Activated CD4-positive, alpha-beta memory T cell treated with anti-CD3 and anti-CD28 coated beads for 36 hours (primary cell): Measurements from ENCODE around the gene RHOB. TPM values are rescaled to one million over a fixed set of nuclear protein-coding genes. Genes with fewer than 3 reads are reported as not detected.

Source experiments
- CTCF ChIA-PET: fragments of 350-600 bp; sonication (Branson Sonifier 250); formaldehyde crosslinking; loops from one replicate; lab custom pipeline; 2021; ENCODE audit warnings: antibody characterized with exemption, inconsistent platforms; lab: Charles Lee
- POLR2A ChIA-PET: fragments of 350-600 bp; sonication (Branson Sonifier 250); formaldehyde crosslinking; loops from one replicate; lab custom pipeline; 2021; ENCODE audit warnings: antibody characterized with exemption; lab: Charles Lee
- DNase-seq: peaks from one replicate; pipeline ENCODE4 v3.0.0-alpha.2; 2020
- H3K27ac Mint-ChIP-seq: one replicate; pipeline ENCODE4 v1.8.0; 2021; ENCODE audit warnings: mixed read lengths
- H3K27me3 Mint-ChIP-seq: one replicate; pipeline ENCODE4 v1.8.0; 2021; ENCODE audit warnings: mixed read lengths
- H3K36me3 Mint-ChIP-seq: one replicate; pipeline ENCODE4 v1.8.0; 2021; ENCODE audit warnings: mixed read lengths
- H3K4me1 Mint-ChIP-seq: one replicate; pipeline ENCODE4 v1.8.0; 2021; ENCODE audit warnings: low read depth, mixed read lengths
- H3K4me3 Mint-ChIP-seq: one replicate; pipeline ENCODE4 v1.8.0; 2021; ENCODE audit warnings: mild to moderate bottlenecking, mixed read lengths
- H3K9me3 Mint-ChIP-seq: one replicate; pipeline ENCODE4 v1.8.0; 2021; ENCODE audit warnings: mixed read lengths
- intact Hi-C: fragments of 100-400 bp; cut with micrococcal nuclease; formaldehyde crosslinking; loops from one replicate; pipeline ENCODE4 v1.15.1; 2023
- total RNA-seq, 2 experiments: library from RNA; stranded (reverse); gene quantifications; one replicate each; pipeline ENCODE4 v1.2.3, GENCODE V29; 2021

The RHOB gene
- total RNA-seq, 2 experiments from 2014 or later, result 31.6 to 33.6 TPM

GRCh38 chr2:20439193-20439475 lies 7.7 kb upstream of the RHOB start:
- peak; percentile 3 for DNase-seq
- no peaks in the 10 kb centered on the region for H3K36me3 Mint-ChIP-seq
- POLR2A ChIA-PET, result interaction anchor here (0.5 to 0.6 kb wide), 2 partner anchors 9 to 94 kb away, joined by 3 read pairs; no protein-coding TSS in a partner anchor
- peaks cover 2% of the 10 kb centered on the region for H3K4me1 Mint-ChIP-seq
- H3K27me3 Mint-ChIP-seq, result peaks cover 14% of the 10 kb centered on the region
- no peaks in the 10 kb centered on the region for H3K9me3 Mint-ChIP-seq
- CTCF ChIA-PET, result interaction anchor here (0.7 to 5.3 kb wide), 5 partner anchors 28 to 211 kb away, joined by 4 to 60 read pairs (median 27); partner anchors contain the start of gene HS1BP3
- no peak overlapping the region for H3K4me3 Mint-ChIP-seq
- intact Hi-C loops, result no loop called here
- H3K27ac Mint-ChIP-seq, result no peak overlapping the region

DNA sequence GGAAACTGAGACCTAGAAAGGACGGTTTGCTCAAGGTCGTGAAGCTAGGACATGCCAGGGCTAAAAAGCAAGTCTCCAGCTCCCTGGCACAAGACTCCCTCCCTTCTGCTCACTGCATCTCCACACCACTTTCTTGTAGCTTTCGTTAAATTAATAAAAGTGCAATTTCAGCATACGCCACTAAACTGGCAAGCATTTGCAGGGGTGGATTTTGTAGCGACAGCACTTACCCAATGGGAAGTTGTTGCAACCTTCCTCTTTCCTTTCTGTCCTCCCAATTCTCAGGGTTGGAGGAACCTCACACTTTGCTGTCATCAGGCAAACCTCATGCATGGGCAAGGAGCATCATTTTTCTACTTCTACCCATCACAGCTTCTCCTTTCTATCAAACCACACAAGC lies 7.4 kb upstream of the RHOB start:
- Mint-ChIP-seq H3K36me3 (no peaks in the 10 kb centered on the region), H3K4me3 (no peak overlapping the region), H3K27ac (no peak overlapping the region), H3K27me3 (peaks cover 14% of the 10 kb centered on the region), H3K4me1 (peaks cover 2% of the 10 kb centered on the region), H3K9me3 (no peaks in the 10 kb centered on the region)
- ChIA-PET CTCF (interaction anchor here (0.7 to 5.3 kb wide), 7 partner anchors 23 to 524 kb away, joined by 3 to 60 read pairs (median 5); partner anchors contain the start of gene HS1BP3), POLR2A (interaction anchor here (0.5 to 0.6 kb wide), 2 partner anchors 9 to 95 kb away, joined by 3 read pairs; no protein-coding TSS in a partner anchor)
- intact Hi-C loops, result no loop called here
- peak; percentile 3 for DNase-seq

- Mint-ChIP-seq H3K9me3 (no peaks in the 10 kb centered on the region), H3K4me3 (no peak overlapping the region), H3K27me3 (peaks cover 14% of the 10 kb centered on the region), H3K4me1 (peaks cover 2% of the 10 kb centered on the region), H3K36me3 (no peaks in the 10 kb centered on the region), H3K27ac (no peak overlapping the region)
- ChIA-PET POLR2A (interaction anchor here (0.6 kb wide), 1 partner anchor 10 kb away, joined by 3 read pairs; no protein-coding TSS in a partner anchor), CTCF (interaction anchor here (0.6 to 5.3 kb wide), 13 partner anchors 9 to 695 kb away, joined by 3 to 60 read pairs (median 5); partner anchors contain the start of gene HS1BP3)
- intact Hi-C loops, result no loop called here
- DNase-seq, result peak; percentile 7
Observed at GRCh38 chr2:20440001-20440560, 6.8 kb upstream of the RHOB start.

- ChIA-PET POLR2A (interaction anchor here (0.8 kb wide), 1 partner anchor 199 kb away, joined by 6 read pairs; no protein-coding TSS in a partner anchor), CTCF (interaction anchor here (0.8 to 6.1 kb wide), 9 partner anchors 9 to 517 kb away, joined by 3 to 144 read pairs (median 8); partner anchors contain the start of gene HS1BP3)
- intact Hi-C loops, result loop anchor here (1.0 kb wide), 2 partner anchors 192 to 199 kb away; no protein-coding TSS in a partner anchor
- peak; percentile 6 for DNase-seq
- Mint-ChIP-seq H3K4me3 (no peak overlapping the region), H3K9me3 (no peaks in the 10 kb centered on the region), H3K27ac (no peak overlapping the region), H3K36me3 (no peaks in the 10 kb centered on the region), H3K27me3 (peaks cover 9% of the 10 kb centered on the region), H3K4me1 (peaks cover 10% of the 10 kb centered on the region)
Observed at GRCh38 chr2:20443276-20443920, 3.5 kb upstream of the RHOB start.

DNA sequence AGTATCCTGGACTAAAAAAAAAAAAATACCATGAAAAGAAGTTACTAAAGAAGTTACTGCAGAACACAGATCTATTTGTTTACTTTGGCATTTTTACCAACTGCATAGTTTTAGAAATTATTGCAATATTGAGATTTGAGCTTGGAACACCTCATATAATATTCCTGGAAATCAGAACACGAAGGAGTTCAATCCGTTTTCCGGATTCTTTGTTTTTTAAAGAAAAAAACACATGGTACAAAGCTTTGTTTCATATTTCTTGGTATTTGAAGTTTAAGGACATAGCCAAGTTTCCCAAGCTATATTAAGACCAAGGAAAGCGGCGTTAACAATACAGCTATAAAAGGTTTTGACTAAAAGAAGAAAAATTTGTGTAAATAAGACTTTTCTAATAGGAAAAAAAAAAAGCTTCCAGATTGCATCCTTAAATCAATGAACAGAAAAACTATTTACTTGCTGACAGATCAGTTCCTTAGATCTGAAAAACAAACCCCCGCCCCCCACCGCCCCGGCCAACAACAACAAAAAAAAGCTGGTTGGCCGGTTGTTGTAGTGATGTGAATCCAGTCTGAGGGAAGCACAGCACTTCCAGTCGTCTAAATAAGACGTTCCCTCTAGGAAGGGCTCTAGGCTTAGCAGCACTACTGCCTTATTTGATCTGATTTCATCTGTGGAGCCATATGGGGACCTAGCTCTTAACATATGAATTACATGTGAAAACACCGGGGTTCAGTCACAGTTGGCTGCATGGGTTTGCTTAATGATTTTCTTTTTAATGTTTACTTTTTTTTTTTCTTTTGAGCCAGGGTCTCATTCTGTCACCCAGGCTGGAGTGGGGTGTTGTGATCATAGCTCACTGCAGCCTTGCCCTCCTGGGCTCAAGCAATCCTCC lies 2.5 kb upstream of the RHOB start:
- no peaks in the 10 kb centered on the region for H3K9me3 Mint-ChIP-seq
- peaks cover 8% of the 10 kb centered on the region for H3K27me3 Mint-ChIP-seq
- no peak overlapping the region for H3K27ac Mint-ChIP-seq
- POLR2A ChIA-PET, result interaction anchor here (0.8 kb wide), 1 partner anchor 198 kb away, joined by 6 read pairs; no protein-coding TSS in a partner anchor
- intact Hi-C loops, result no loop called here
- no peak for DNase-seq
- H3K4me1 Mint-ChIP-seq, result peaks cover 10% of the 10 kb centered on the region
- no peak overlapping the region for H3K4me3 Mint-ChIP-seq
- CTCF ChIA-PET, result interaction anchor here (0.6 to 6.1 kb wide), 16 partner anchors 8 to 516 kb away, joined by 3 to 144 read pairs (median 4); partner anchors contain the start of gene HS1BP3
- H3K36me3 Mint-ChIP-seq, result peaks cover under 1% of the 10 kb centered on the region

- intact Hi-C loops, result no loop called here
- Mint-ChIP-seq H3K27me3 (peaks cover 8% of the 10 kb centered on the region), H3K36me3 (peaks cover 2% of the 10 kb centered on the region), H3K4me3 (no peak overlapping the region), H3K4me1 (peaks cover 10% of the 10 kb centered on the region), H3K9me3 (no peaks in the 10 kb centered on the region), H3K27ac (no peak overlapping the region)
- ChIA-PET POLR2A (no interaction called here), CTCF (interaction anchor here (1.7 to 6.1 kb wide), 5 partner anchors 33 to 206 kb away, joined by 8 to 144 read pairs (median 17); partner anchors contain the start of gene HS1BP3)
- peak; percentile 8 for DNase-seq
Observed at GRCh38 chr2:20444993-20445910, 1.6 kb upstream of the RHOB start.

DNA sequence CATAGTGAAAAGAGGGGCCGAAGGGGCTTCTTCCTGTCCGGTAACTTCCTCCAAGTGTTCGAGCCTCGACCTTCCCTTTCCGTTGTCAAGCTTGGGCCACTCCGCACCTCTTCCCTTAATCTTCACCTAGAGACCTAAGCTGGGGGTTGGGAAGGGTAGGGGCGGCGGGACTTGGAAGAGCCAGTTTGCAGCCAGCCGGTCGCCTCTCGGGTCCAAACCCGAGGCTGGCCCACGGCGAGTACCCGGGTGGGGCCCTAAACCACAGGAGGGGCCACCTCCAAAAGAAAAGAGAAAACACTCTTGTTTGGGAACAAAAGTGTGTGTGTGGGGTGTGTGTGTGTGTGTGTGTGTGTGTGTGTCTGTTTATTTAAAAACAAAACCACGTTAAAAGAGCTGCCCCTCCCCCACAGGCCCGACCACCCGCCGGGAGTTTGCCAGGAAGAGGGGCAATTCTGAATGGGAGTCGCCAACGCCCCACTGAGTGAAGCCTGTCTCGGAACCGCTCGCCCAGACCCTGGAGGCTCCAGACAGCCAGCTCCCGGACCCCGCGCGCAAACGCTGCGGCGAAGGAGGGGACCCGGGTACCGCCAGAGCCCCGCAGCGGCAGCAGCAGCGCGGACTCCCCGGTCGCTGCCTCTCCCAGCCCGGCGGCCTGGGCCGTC lies 488 bp upstream of the RHOB start:
- DNase-seq, result no peak
- ChIA-PET POLR2A (interaction anchor here (0.8 to 2.9 kb wide), 18 partner anchors 9 to 545 kb away, joined by 3 to 35 read pairs (median 4); partner anchors contain the start of genes HS1BP3 and TTC32), CTCF (interaction anchor here (0.6 to 6.1 kb wide), 17 partner anchors 9 to 335 kb away, joined by 3 to 144 read pairs (median 4); partner anchors contain the start of genes GDF7 and HS1BP3)
- peaks cover 10% of the 10 kb centered on the region for H3K4me1 Mint-ChIP-seq
- H3K4me3 Mint-ChIP-seq, result peak overlapping the region; percentile 71
- H3K36me3 Mint-ChIP-seq, result peaks cover 2% of the 10 kb centered on the region
- no peak overlapping the region for H3K27ac Mint-ChIP-seq
- intact Hi-C loops, result no loop called here
- H3K27me3 Mint-ChIP-seq, result peaks cover 8% of the 10 kb centered on the region
- H3K9me3 Mint-ChIP-seq, result no peaks in the 10 kb centered on the region

- H3K36me3 Mint-ChIP-seq, result peaks cover 2% of the 10 kb centered on the region
- POLR2A ChIA-PET, result interaction anchor here (0.6 to 2.9 kb wide), 19 partner anchors 8 to 202 kb away, joined by 3 to 35 read pairs (median 4); partner anchors contain the start of gene HS1BP3
- peaks cover 10% of the 10 kb centered on the region for H3K4me1 Mint-ChIP-seq
- H3K27me3 Mint-ChIP-seq, result peaks cover 10% of the 10 kb centered on the region
- peak overlapping the region; percentile 76 for H3K4me3 Mint-ChIP-seq
- no peaks in the 10 kb centered on the region for H3K9me3 Mint-ChIP-seq
- CTCF ChIA-PET, result interaction anchor here (0.7 to 6.1 kb wide), 8 partner anchors 10 to 203 kb away, joined by 3 to 144 read pairs (median 8); partner anchors contain the start of gene HS1BP3
- DNase-seq, result peak; percentile 35
- intact Hi-C loops, result loop anchor here (1.0 kb wide), 4 partner anchors 10 to 204 kb away; partner anchors contain the start of genes HS1BP3 and PUM2
- H3K27ac Mint-ChIP-seq, result peak overlapping the region; percentile 23
Observed at GRCh38 chr2:20447437-20448245, 767 bp downstream of the RHOB start.

DNA sequence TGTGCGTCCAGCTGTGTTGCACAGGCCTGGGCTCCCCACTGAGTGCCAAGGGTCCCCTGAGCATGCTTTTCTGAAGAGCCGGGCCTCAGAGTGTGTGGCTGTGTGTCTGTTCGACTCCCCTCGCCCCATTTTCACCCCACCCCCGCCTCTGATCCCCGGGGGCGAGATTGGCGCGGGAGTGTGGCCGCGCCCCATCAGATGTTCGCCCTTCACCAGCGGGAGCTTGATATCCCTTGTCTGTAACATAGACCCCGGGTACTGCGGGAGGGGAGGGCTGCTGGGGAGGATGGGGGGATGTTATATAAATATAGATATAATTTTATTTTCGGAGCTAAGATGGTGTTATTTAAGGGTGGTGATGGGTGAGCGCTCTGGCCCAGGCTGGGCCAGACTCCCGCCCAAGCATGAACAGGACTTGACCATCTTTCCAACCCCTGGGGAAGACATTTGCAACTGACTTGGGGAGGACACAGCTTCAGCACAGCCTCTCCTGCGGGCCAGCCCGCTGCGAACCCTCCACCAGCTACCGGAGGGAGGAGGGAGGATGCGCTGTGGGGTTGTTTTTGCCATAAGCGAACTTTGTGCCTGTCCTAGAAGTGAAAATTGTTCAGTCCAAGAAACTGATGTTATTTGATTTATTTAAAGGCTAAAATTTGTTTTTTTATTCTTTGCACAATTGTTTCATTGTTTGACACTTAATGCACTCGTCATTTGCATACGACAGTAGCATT lies 1.5 kb downstream of the RHOB start:
- intact Hi-C loops, result no loop called here
- H3K36me3 Mint-ChIP-seq, result peaks cover 2% of the 10 kb centered on the region
- peak; percentile 9 for DNase-seq

More for the DNA sequence above, 1.5 kb downstream of the RHOB start:
- no peak overlapping the region for H3K27ac Mint-ChIP-seq
- peak overlapping the region; percentile 76 for H3K4me3 Mint-ChIP-seq
- POLR2A ChIA-PET, result interaction anchor here (1.8 to 2.9 kb wide), 4 partner anchors 9 to 201 kb away, joined by 6 to 35 read pairs (median 12); partner anchors contain the start of gene HS1BP3
- H3K27me3 Mint-ChIP-seq, result peaks cover 14% of the 10 kb centered on the region
- H3K9me3 Mint-ChIP-seq, result no peaks in the 10 kb centered on the region
- CTCF ChIA-PET, result interaction anchor here (2.1 to 6.1 kb wide), 3 partner anchors 37 to 202 kb away, joined by 25 to 144 read pairs (median 34); partner anchors contain the start of gene HS1BP3
- H3K4me1 Mint-ChIP-seq, result peaks cover 10% of the 10 kb centered on the region
